ENCODE measurements around the gene TRAM2. TPM values are rescaled to one million over a fixed set of nuclear protein-coding genes. Genes with fewer than 3 reads are reported as not detected.

Gene TRAM2
- total RNA-seq, 1 donor from 2014 or later: 2.1 TPM

- Mint-ChIP-seq H3K27me3 (ENCODE audit: insufficient read depth) (no peaks in the 10 kb centered on the region), H3K4me1 (ENCODE audit: low read depth) (peaks cover 38% of the 10 kb centered on the region), H3K36me3 (ENCODE audit: low read depth) (no peaks in the 10 kb centered on the region), H3K27ac (peak overlapping the region; percentile 56), H3K9me3 (no peaks in the 10 kb centered on the region), H3K4me3 (peak overlapping the region; percentile 19)
- intact Hi-C loops (cut with micrococcal nuclease): loop anchor here (5.0 kb wide), 1 partner anchor 45 kb away; no protein-coding TSS in a partner anchor
- no peak for DNase-seq (ENCODE audit: low spot score)
These were observed 39.7 kb downstream of the TRAM2 start for GRCh38 chr6:52537001-52537753.

- Mint-ChIP-seq H3K4me1 (ENCODE audit: low read depth) (peaks cover 38% of the 10 kb centered on the region), H3K27ac (no peak overlapping the region), H3K27me3 (ENCODE audit: insufficient read depth) (no peaks in the 10 kb centered on the region), H3K9me3 (no peaks in the 10 kb centered on the region), H3K36me3 (ENCODE audit: low read depth) (peaks cover 2% of the 10 kb centered on the region), H3K4me3 (no peak overlapping the region)
- DNase-seq (ENCODE audit: low spot score): no peak
- intact Hi-C loops (cut with micrococcal nuclease): loop anchor here (5.0 kb wide), 1 partner anchor 44 kb away; no protein-coding TSS in a partner anchor
These were observed 40.4 kb downstream of the TRAM2 start for GRCh38 chr6:52536424-52536916.

GRCh38 chr6:52535711-52536423 lies 41.0 kb downstream of the TRAM2 start:
- no peaks in the 10 kb centered on the region for H3K9me3 Mint-ChIP-seq
- no peak for DNase-seq (ENCODE audit: low spot score)
- H3K27ac Mint-ChIP-seq: peak overlapping the region; percentile 47
- no peaks in the 10 kb centered on the region for H3K27me3 Mint-ChIP-seq (ENCODE audit: insufficient read depth)
- intact Hi-C loops (cut with micrococcal nuclease): loop anchor here (1.0 to 5.0 kb wide), 3 partner anchors 38 to 115 kb away; partner anchors contain the start of gene EFHC1
- peak overlapping the region; percentile 42 for H3K4me3 Mint-ChIP-seq
- H3K4me1 Mint-ChIP-seq (ENCODE audit: low read depth): peaks cover 38% of the 10 kb centered on the region
- peaks cover 2% of the 10 kb centered on the region for H3K36me3 Mint-ChIP-seq (ENCODE audit: low read depth)

GRCh38 chr6:52534966-52535390 lies 41.9 kb downstream of the TRAM2 start:
- intact Hi-C loops (cut with micrococcal nuclease): loop anchor here (1.0 to 5.0 kb wide), 3 partner anchors 39 to 114 kb away; partner anchors contain the start of gene EFHC1
- Mint-ChIP-seq H3K9me3 (no peaks in the 10 kb centered on the region), H3K27ac (peak overlapping the region; percentile 76), H3K36me3 (ENCODE audit: low read depth) (peaks cover 2% of the 10 kb centered on the region), H3K27me3 (ENCODE audit: insufficient read depth) (no peaks in the 10 kb centered on the region), H3K4me1 (ENCODE audit: low read depth) (peaks cover 38% of the 10 kb centered on the region), H3K4me3 (peak overlapping the region; percentile 42)
- peak; percentile 44 for DNase-seq (ENCODE audit: low spot score)

GRCh38 chr6:52534363-52534762 lies 42.5 kb downstream of the TRAM2 start:
- Mint-ChIP-seq H3K36me3 (ENCODE audit: low read depth) (peaks cover 2% of the 10 kb centered on the region), H3K27me3 (ENCODE audit: insufficient read depth) (no peaks in the 10 kb centered on the region), H3K27ac (peak overlapping the region; percentile 76), H3K4me3 (no peak overlapping the region), H3K9me3 (no peaks in the 10 kb centered on the region), H3K4me1 (ENCODE audit: low read depth) (peaks cover 38% of the 10 kb centered on the region)
- intact Hi-C loops (cut with micrococcal nuclease): loop anchor here (2.0 kb wide), 1 partner anchor 114 kb away; the partner anchor contains the start of gene EFHC1
- no peak for DNase-seq (ENCODE audit: low spot score)

GRCh38 chr6:52533491-52533890 lies 43.4 kb downstream of the TRAM2 start:
- Mint-ChIP-seq H3K9me3 (no peaks in the 10 kb centered on the region), H3K36me3 (ENCODE audit: low read depth) (peaks cover 2% of the 10 kb centered on the region), H3K27me3 (ENCODE audit: insufficient read depth) (no peaks in the 10 kb centered on the region), H3K4me3 (no peak overlapping the region), H3K27ac (no peak overlapping the region), H3K4me1 (ENCODE audit: low read depth) (peaks cover 38% of the 10 kb centered on the region)
- intact Hi-C loops (cut with micrococcal nuclease): no loop called here
- DNase-seq (ENCODE audit: low spot score): no peak

- H3K4me3 Mint-ChIP-seq: no peak overlapping the region
- H3K9me3 Mint-ChIP-seq: no peaks in the 10 kb centered on the region
- H3K27ac Mint-ChIP-seq: no peak overlapping the region
- peaks cover 30% of the 10 kb centered on the region for H3K4me1 Mint-ChIP-seq (ENCODE audit: low read depth)
- DNase-seq (ENCODE audit: low spot score): no peak
- intact Hi-C loops (cut with micrococcal nuclease): no loop called here
- H3K27me3 Mint-ChIP-seq (ENCODE audit: insufficient read depth): no peaks in the 10 kb centered on the region
- H3K36me3 Mint-ChIP-seq (ENCODE audit: low read depth): peaks cover 2% of the 10 kb centered on the region
These were observed 44.4 kb downstream of the TRAM2 start for GRCh38 chr6:52532457-52532856.

GRCh38 chr6:52531834-52532233 lies 45.0 kb downstream of the TRAM2 start:
- DNase-seq (ENCODE audit: low spot score): no peak
- intact Hi-C loops (cut with micrococcal nuclease): no loop called here
- no peaks in the 10 kb centered on the region for H3K9me3 Mint-ChIP-seq
- H3K4me3 Mint-ChIP-seq: no peak overlapping the region
- H3K4me1 Mint-ChIP-seq (ENCODE audit: low read depth): peaks cover 23% of the 10 kb centered on the region
- H3K27ac Mint-ChIP-seq: no peak overlapping the region
- peaks cover 2% of the 10 kb centered on the region for H3K36me3 Mint-ChIP-seq (ENCODE audit: low read depth)
- H3K27me3 Mint-ChIP-seq (ENCODE audit: insufficient read depth): no peaks in the 10 kb centered on the region

GRCh38 chr6:52531396-52531795 lies 45.5 kb downstream of the TRAM2 start:
- H3K27me3 Mint-ChIP-seq (ENCODE audit: insufficient read depth): no peaks in the 10 kb centered on the region
- no peak overlapping the region for H3K4me3 Mint-ChIP-seq
- H3K36me3 Mint-ChIP-seq (ENCODE audit: low read depth): peaks cover 2% of the 10 kb centered on the region
- no peaks in the 10 kb centered on the region for H3K9me3 Mint-ChIP-seq
- DNase-seq (ENCODE audit: low spot score): no peak
- H3K27ac Mint-ChIP-seq: no peak overlapping the region
- H3K4me1 Mint-ChIP-seq (ENCODE audit: low read depth): peaks cover 19% of the 10 kb centered on the region
- intact Hi-C loops (cut with micrococcal nuclease): no loop called here

GRCh38 chr6:52530351-52530750 lies 46.5 kb downstream of the TRAM2 start:
- peaks cover 2% of the 10 kb centered on the region for H3K36me3 Mint-ChIP-seq (ENCODE audit: low read depth)

GRCh38 chr6:52529311-52529710 lies 47.5 kb downstream of the TRAM2 start:
- H3K4me3 Mint-ChIP-seq: no peak overlapping the region
- no peaks in the 10 kb centered on the region for H3K27me3 Mint-ChIP-seq (ENCODE audit: insufficient read depth)
- no peak for DNase-seq (ENCODE audit: low spot score)
- peaks cover under 1% of the 10 kb centered on the region for H3K4me1 Mint-ChIP-seq (ENCODE audit: low read depth)
- intact Hi-C loops (cut with micrococcal nuclease): no loop called here
- peaks cover 2% of the 10 kb centered on the region for H3K36me3 Mint-ChIP-seq (ENCODE audit: low read depth)
- no peaks in the 10 kb centered on the region for H3K9me3 Mint-ChIP-seq
- no peak overlapping the region for H3K27ac Mint-ChIP-seq

More at GRCh38 chr6:52530351-52530750, 46.5 kb downstream of the TRAM2 start:
- DNase-seq (ENCODE audit: low spot score): no peak
- H3K4me3 Mint-ChIP-seq: no peak overlapping the region
- H3K27ac Mint-ChIP-seq: no peak overlapping the region
- H3K9me3 Mint-ChIP-seq: no peaks in the 10 kb centered on the region
- intact Hi-C loops (cut with micrococcal nuclease): no loop called here
- peaks cover 11% of the 10 kb centered on the region for H3K4me1 Mint-ChIP-seq (ENCODE audit: low read depth)
- no peaks in the 10 kb centered on the region for H3K27me3 Mint-ChIP-seq (ENCODE audit: insufficient read depth)

- no peak overlapping the region for H3K4me3 Mint-ChIP-seq
- intact Hi-C loops (cut with micrococcal nuclease): no loop called here
- no peak for DNase-seq (ENCODE audit: low spot score)
- H3K27ac Mint-ChIP-seq: no peak overlapping the region
- no peaks in the 10 kb centered on the region for H3K9me3 Mint-ChIP-seq
- H3K27me3 Mint-ChIP-seq (ENCODE audit: insufficient read depth): no peaks in the 10 kb centered on the region
- no peaks in the 10 kb centered on the region for H3K4me1 Mint-ChIP-seq (ENCODE audit: low read depth)
- peaks cover 2% of the 10 kb centered on the region for H3K36me3 Mint-ChIP-seq (ENCODE audit: low read depth)
These were observed 49.4 kb downstream of the TRAM2 start for GRCh38 chr6:52527436-52527835.

- DNase-seq (ENCODE audit: low spot score): no peak
- H3K9me3 Mint-ChIP-seq: no peaks in the 10 kb centered on the region
- H3K27me3 Mint-ChIP-seq (ENCODE audit: insufficient read depth): no peaks in the 10 kb centered on the region
- peaks cover 1% of the 10 kb centered on the region for H3K36me3 Mint-ChIP-seq (ENCODE audit: low read depth)
- no peaks in the 10 kb centered on the region for H3K4me1 Mint-ChIP-seq (ENCODE audit: low read depth)
- intact Hi-C loops (cut with micrococcal nuclease): no loop called here
- no peak overlapping the region for H3K4me3 Mint-ChIP-seq
- H3K27ac Mint-ChIP-seq: no peak overlapping the region
These were observed 50.2 kb downstream of the TRAM2 start for GRCh38 chr6:52526634-52527033.

Measured in activated T-helper 1 cell treated with anti-CD3 and anti-CD28 coated beads, Interleukin-12 subunit alpha, Interleukin-12 subunit beta, Interleukin-2, Interleukin-4 antibody, amounts not matched to agents 30 ng/mL and 10 ng/mL and 1 ng/mL, durations not matched to agents 14 hours and 24 hours and 36 hours (primary cell).